K562 (cell line): ENCODE measurements around the gene YIPF2. TPM values are rescaled to one million over a fixed set of nuclear protein-coding genes. Genes with fewer than 3 reads are reported as not detected.

Source experiments
- ATAC-seq: fragments of 200-7000 bp; cut with Tn5 transposase; 3 replicates; pipeline ENCODE4 v1.9.1; 2020; ENCODE audit warnings: moderate library complexity
- BruUV-seq: library from RNA; stranded (reverse); fragments of 400-500 nt; replicated peaks from 2 replicates; lab custom pipeline; 2021; lab: Mats Ljungman, UMichigan
- CTCF ChIA-PET: fragments of 300-600 bp; formaldehyde crosslinking; extraction: SDS; loops from one replicate; lab custom pipeline; 2021; ENCODE audit warnings: low intra/inter-chr PET ratio; lab: Yijun Ruan, JAX
- POLR2A ChIA-PET: fragments of 300-600, 350-650 bp; sonication (Branson Sonifier 250); formaldehyde crosslinking; extraction: SDS; loops from one replicate; lab custom pipeline; 2021; ENCODE audit warnings: antibody characterized with exemption, inconsistent platforms; lab: Yijun Ruan, JAX
- DNase-seq, 4 experiments: peaks; one replicate each; pipeline versions ENCODE4 v3.0.0 to v3.0.0-alpha.2; 2011 to 2018; ENCODE audit warnings: low spot score in 3 of 4, mixed read lengths in 3 of 4; ENCODE audit errors: extremely low read depth in 1 of 4
- FAIRE-seq: peaks from 2 replicates; lab custom pipeline; 2011; peaks lifted over from hg19 to GRCh38; lab: Jason Lieb, UNC
- H2AFZ ChIP-seq: 2 replicates; pipeline ENCODE4 v1.6.0; 2011; ENCODE audit warnings: low read depth, low read length, control low read depth, inconsistent platforms
- H3K27ac ChIP-seq: fragments of 200-600 bp; 3 replicates; pipeline ENCODE4 v1.8.0; 2011; ENCODE audit warnings: low read depth, mild to moderate bottlenecking, control low read depth, inconsistent platforms, low read length, moderate library complexity, mixed read lengths; ENCODE audit errors: extremely low read depth
- H3K27me3 ChIP-seq, 2 experiments: fragments of 300-600 bp in 1 of 2; 2 replicates in 1 of 2; 3 replicates in 1 of 2; pipeline versions ENCODE4 v1.6.0 to v1.8.0; 2011; ENCODE audit warnings: inconsistent platforms in 2 of 2, low read length in 2 of 2, mild to moderate bottlenecking in 1 of 2, mixed read lengths in 1 of 2, moderate library complexity in 1 of 2; ENCODE audit not compliant: control insufficient read depth in 2 of 2, insufficient read depth in 2 of 2
- H3K36me3 ChIP-seq: fragments of 300-600 bp; 3 replicates; pipeline ENCODE4 v1.8.0; 2011; ENCODE audit warnings: mild to moderate bottlenecking, low read length, inconsistent platforms; ENCODE audit not compliant: control insufficient read depth, insufficient read depth
- H3K4me1 ChIP-seq, 2 experiments: fragments of 200-600 bp in 1 of 2; replicated peaks in 1 of 2; 2 replicates in 1 of 2; 3 replicates in 1 of 2; pipeline versions ENCODE4 v1.5.1 to v1.8.0; 2011; ENCODE audit warnings: inconsistent platforms in 2 of 2, low read length in 2 of 2, mild to moderate bottlenecking in 1 of 2, mixed read lengths in 1 of 2, moderate library complexity in 1 of 2; ENCODE audit not compliant: control insufficient read depth in 2 of 2, insufficient read depth in 2 of 2
- H3K4me2 ChIP-seq: 2 replicates; pipeline ENCODE4 v1.6.1; 2011; ENCODE audit warnings: low read length, control low read depth, inconsistent platforms, mixed read lengths; ENCODE audit not compliant: insufficient read depth
- H3K4me3 ChIP-seq: fragments of 200-600 bp; sonication (generic), shearing (Covaris generic); 2 replicates; pipeline ENCODE4 v1.5.1; 2016; ENCODE audit warnings: control low read depth, inconsistent platforms
- H3K79me2 ChIP-seq: fragments of 200-600 bp; 3 replicates; pipeline ENCODE4 v1.8.0; 2011; ENCODE audit warnings: low read length, inconsistent platforms; ENCODE audit not compliant: control insufficient read depth, insufficient read depth
- H3K9ac ChIP-seq, 2 experiments: 2 replicates each; pipeline versions ENCODE4 v1.6.0 to v1.6.1; 2011; ENCODE audit warnings: low read depth in 2 of 2, low read length in 2 of 2, control low read depth in 1 of 2, inconsistent platforms in 1 of 2, mild to moderate bottlenecking in 1 of 2, mixed read lengths in 1 of 2; ENCODE audit not compliant: insufficient read depth in 1 of 2
- H3K9me1 ChIP-seq: one replicate; pipeline ENCODE4 v1.6.0; 2011; ENCODE audit warnings: inconsistent platforms, mild to moderate bottlenecking, low read length, moderate library complexity; ENCODE audit not compliant: control insufficient read depth, insufficient read depth
- H3K9me3 ChIP-seq: replicated peaks from 2 replicates; pipeline ENCODE4 v1.5.1; 2011; ENCODE audit warnings: low read depth, low read length, inconsistent platforms; ENCODE audit not compliant: control insufficient read depth, insufficient read depth
- H4K20me1 ChIP-seq: replicated peaks from 2 replicates; pipeline ENCODE4 v1.6.1; 2011; ENCODE audit warnings: low read length, inconsistent platforms, mixed read lengths; ENCODE audit not compliant: control insufficient read depth, insufficient read depth
- FOXK1 ChIP-seq: sonication (generic); formaldehyde crosslinking; IDR thresholded peaks from 2 replicates; pipeline ENCODE4 v1.8.0; 2022; ENCODE audit warnings: missing genetic modification reagents, mild to moderate bottlenecking, borderline replicate concordance
- HNRNPH1 ChIP-seq: fragments of 200-400 bp; formaldehyde crosslinking; optimal IDR thresholded peaks from 2 replicates; pipeline ENCODE3; 2017; ENCODE audit warnings: low read depth, mild to moderate bottlenecking, low read length, moderate library complexity
- MAFF ChIP-seq: IDR thresholded peaks from 2 replicates; pipeline ENCODE4 v1.6.1; 2012; ENCODE audit warnings: low read length, improper control_type of control experiment
- RBM22 ChIP-seq: fragments of 200-400 bp; formaldehyde crosslinking; IDR thresholded peaks from 2 replicates; pipeline ENCODE4 v1.6.1; 2018; ENCODE audit warnings: low read length, low read depth; ENCODE audit not compliant: poor library complexity, severe bottlenecking
- SETDB1 ChIP-seq: IDR thresholded peaks from one replicate; pipeline ENCODE4 v1.6.1; 2012; ENCODE audit warnings: low read length, control low read depth, inconsistent platforms
- ZC3H8 ChIP-seq: fragments of 450-650 bp; IDR thresholded peaks from 2 replicates; pipeline ENCODE4 v1.6.1; 2017
- ZNF395 ChIP-seq: fragments of 200-800 bp; sonication (Bioruptor generic); IDR thresholded peaks from 2 replicates; pipeline ENCODE4 v1.6.1; 2017; ENCODE audit warnings: missing genetic modification characterization, missing compliant biosample characterization
- WGBS: fragments of 100-300 bp; shearing (Covaris generic); methylation state at CpG from one replicate; pipeline ENCODE4 v1.1.6; 2016; ENCODE audit warnings: low coverage, mixed read lengths; ENCODE audit not compliant: insufficient coverage; ENCODE audit errors: missing lambda C conversion rate; 5-methylcytosine and 5-hydroxymethylcytosine counted together
- in situ Hi-C: fragments of 300-500 bp; cut with MboI; formaldehyde crosslinking; loops from 4 replicates; pipeline ENCODE4 v1.15.0; 2018; ENCODE audit warnings: inconsistent platforms, mixed read lengths
- intact Hi-C: fragments of 100-400 bp; cut with micrococcal nuclease; formaldehyde crosslinking; loops from 2 replicates; pipeline ENCODE4 v1.14.2; 2022
- polyA plus RNA-seq, 8 experiments: library from polyadenylated mRNA; depleted of rRNA in 4 of 8; stranded (reverse) in 5 of 8; unstranded in 3 of 8; fragments of >200 nt; fragmentation: Nextera tagmentation in 2 of 8; fragmentation: Illumina TruSeq in 1 of 8; extraction: Ambion mirVana in 2 of 8; extraction: Trizol in 1 of 8; gene quantifications; 2 replicates each; pipeline versions ENCODE4 v1.2.1 to v1.2.3, GENCODE V29; 2011 to 2014; ENCODE audit warnings: inconsistent platforms in 1 of 8, missing spikeins in 1 of 8
- total RNA-seq, 7 experiments: library from RNA; depleted of rRNA in 6 of 7; stranded (reverse); fragments of >200 nt in 6 of 7; fragmentation: Illumina TruSeq in 2 of 7; extraction: Trizol in 2 of 7; gene quantifications; 2 replicates each; pipeline versions ENCODE4 v1.2.1 to v1.2.3, GENCODE V29; 2011 to 2021; ENCODE audit warnings: low replicate concordance in 1 of 7
- TF ChIP-seq, protein P1 (sequence below): fragments of 250-450 bp; sonication (Bioruptor Pico); IDR thresholded peaks from 2 replicates; pipeline ENCODE4 v1.4.0; 2020; ENCODE audit warnings: mild to moderate bottlenecking, moderate library complexity
- TF ChIP-seq, protein P2 (sequence below): fragments of 250-450 bp; sonication (Bioruptor Pico); IDR thresholded peaks from 2 replicates; pipeline ENCODE4 v1.9.0; 2021; ENCODE audit warnings: mild to moderate bottlenecking, inconsistent platforms
- TF ChIP-seq, protein P3 (sequence below): fragments of 200-800 bp; sonication (Bioruptor generic); IDR thresholded peaks from 2 replicates; pipeline ENCODE4 v1.6.1; 2016; ENCODE audit warnings: missing genetic modification characterization, missing compliant biosample characterization

YIPF2 gene
- total and polyA plus RNA-seq, 9 of the 15 experiments (the other 6 are each of a cell fraction or from before 2014, with no cell fraction given), result 1.3 to 65.2 (median 31.6) TPM

GRCh38 chr19:10891405-10892086 lies 36.9 kb downstream of the YIPF2 start:
- Histone ChIP-seq H3K9me1 (peaks cover 6% of the 10 kb centered on the region), H3K36me3 (peaks cover 16% of the 10 kb centered on the region; the same call in 1 of the 3 replicates), H3K4me3 (no peak overlapping the region), H3K9me3 (no peaks in the 10 kb centered on the region), H4K20me1 (peaks cover 6% of the 10 kb centered on the region; the same call in 1 of the 2 replicates), H3K27ac (no peak overlapping the region), H3K27me3 (no peaks in the 10 kb centered on the region), H3K4me1 (peaks cover 3 to 55% of the 10 kb centered on the region in 2 experiments; a peak in 3 of 5 replicates), H2AFZ (no peak overlapping the region), H3K9ac (peak overlapping the region in 1 of 2 experiments; percentile 85; a peak in 2 of 4 replicates), H3K4me2 (no peak overlapping the region), H3K79me2 (peaks cover 65% of the 10 kb centered on the region)
- ATAC-seq (no peak; the same call in 2 of the 3 replicates), DNase-seq (no peak), FAIRE-seq (no peak)
- WGBS, result 76% methylated on average over 21 of the region's 21 CpGs
- ChIA-PET CTCF (no interaction called here), POLR2A (interaction anchor here (0.5 to 2.0 kb wide), 3 partner anchors 8 to 53 kb away, joined by 3 to 6 read pairs (median 5); no protein-coding TSS in a partner anchor)
- intact Hi-C loops, result no loop called here
- no TSS peak for BruUV-seq
- in situ Hi-C loops, result no loop called here
- no peak for TF ChIP-seq RBM22
- no peak for TF ChIP-seq SETDB1
- TF ChIP-seq, protein P1, sequence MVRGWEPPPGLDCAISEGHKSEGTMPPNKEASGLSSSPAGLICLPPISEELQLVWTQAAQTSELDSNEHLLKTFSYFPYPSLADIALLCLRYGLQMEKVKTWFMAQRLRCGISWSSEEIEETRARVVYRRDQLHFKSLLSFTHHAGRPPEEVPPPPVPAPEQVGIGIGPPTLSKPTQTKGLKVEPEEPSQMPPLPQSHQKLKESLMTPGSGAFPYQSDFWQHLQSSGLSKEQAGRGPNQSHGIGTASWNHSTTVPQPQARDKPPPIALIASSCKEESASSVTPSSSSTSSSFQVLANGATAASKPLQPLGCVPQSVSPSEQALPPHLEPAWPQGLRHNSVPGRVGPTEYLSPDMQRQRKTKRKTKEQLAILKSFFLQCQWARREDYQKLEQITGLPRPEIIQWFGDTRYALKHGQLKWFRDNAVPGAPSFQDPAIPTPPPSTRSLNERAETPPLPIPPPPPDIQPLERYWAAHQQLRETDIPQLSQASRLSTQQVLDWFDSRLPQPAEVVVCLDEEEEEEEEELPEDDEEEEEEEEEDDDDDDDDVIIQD, result no peak
- no peak for TF ChIP-seq MAFF
- TF ChIP-seq FOXK1 (CRISPR knock-in tag), result no peak
- no peak for TF ChIP-seq ZC3H8
- no peak for TF ChIP-seq ZNF395
- TF ChIP-seq, protein P2, sequence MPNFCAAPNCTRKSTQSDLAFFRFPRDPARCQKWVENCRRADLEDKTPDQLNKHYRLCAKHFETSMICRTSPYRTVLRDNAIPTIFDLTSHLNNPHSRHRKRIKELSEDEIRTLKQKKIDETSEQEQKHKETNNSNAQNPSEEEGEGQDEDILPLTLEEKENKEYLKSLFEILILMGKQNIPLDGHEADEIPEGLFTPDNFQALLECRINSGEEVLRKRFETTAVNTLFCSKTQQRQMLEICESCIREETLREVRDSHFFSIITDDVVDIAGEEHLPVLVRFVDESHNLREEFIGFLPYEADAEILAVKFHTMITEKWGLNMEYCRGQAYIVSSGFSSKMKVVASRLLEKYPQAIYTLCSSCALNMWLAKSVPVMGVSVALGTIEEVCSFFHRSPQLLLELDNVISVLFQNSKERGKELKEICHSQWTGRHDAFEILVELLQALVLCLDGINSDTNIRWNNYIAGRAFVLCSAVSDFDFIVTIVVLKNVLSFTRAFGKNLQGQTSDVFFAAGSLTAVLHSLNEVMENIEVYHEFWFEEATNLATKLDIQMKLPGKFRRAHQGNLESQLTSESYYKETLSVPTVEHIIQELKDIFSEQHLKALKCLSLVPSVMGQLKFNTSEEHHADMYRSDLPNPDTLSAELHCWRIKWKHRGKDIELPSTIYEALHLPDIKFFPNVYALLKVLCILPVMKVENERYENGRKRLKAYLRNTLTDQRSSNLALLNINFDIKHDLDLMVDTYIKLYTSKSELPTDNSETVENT (CRISPR knock-in tag), result no peak
- TF ChIP-seq, protein P3, sequence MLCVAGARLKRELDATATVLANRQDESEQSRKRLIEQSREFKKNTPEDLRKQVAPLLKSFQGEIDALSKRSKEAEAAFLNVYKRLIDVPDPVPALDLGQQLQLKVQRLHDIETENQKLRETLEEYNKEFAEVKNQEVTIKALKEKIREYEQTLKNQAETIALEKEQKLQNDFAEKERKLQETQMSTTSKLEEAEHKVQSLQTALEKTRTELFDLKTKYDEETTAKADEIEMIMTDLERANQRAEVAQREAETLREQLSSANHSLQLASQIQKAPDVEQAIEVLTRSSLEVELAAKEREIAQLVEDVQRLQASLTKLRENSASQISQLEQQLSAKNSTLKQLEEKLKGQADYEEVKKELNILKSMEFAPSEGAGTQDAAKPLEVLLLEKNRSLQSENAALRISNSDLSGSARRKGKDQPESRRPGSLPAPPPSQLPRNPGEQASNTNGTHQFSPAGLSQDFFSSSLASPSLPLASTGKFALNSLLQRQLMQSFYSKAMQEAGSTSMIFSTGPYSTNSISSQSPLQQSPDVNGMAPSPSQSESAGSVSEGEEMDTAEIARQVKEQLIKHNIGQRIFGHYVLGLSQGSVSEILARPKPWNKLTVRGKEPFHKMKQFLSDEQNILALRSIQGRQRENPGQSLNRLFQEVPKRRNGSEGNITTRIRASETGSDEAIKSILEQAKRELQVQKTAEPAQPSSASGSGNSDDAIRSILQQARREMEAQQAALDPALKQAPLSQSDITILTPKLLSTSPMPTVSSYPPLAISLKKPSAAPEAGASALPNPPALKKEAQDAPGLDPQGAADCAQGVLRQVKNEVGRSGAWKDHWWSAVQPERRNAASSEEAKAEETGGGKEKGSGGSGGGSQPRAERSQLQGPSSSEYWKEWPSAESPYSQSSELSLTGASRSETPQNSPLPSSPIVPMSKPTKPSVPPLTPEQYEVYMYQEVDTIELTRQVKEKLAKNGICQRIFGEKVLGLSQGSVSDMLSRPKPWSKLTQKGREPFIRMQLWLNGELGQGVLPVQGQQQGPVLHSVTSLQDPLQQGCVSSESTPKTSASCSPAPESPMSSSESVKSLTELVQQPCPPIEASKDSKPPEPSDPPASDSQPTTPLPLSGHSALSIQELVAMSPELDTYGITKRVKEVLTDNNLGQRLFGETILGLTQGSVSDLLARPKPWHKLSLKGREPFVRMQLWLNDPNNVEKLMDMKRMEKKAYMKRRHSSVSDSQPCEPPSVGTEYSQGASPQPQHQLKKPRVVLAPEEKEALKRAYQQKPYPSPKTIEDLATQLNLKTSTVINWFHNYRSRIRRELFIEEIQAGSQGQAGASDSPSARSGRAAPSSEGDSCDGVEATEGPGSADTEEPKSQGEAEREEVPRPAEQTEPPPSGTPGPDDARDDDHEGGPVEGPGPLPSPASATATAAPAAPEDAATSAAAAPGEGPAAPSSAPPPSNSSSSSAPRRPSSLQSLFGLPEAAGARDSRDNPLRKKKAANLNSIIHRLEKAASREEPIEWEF (CRISPR knock-in tag), result no peak
- TF ChIP-seq HNRNPH1, result no peak
